Activated CD4-positive, alpha-beta T cell treated with anti-CD3 and anti-CD28 coated beads, Interleukin-2, amount 50 U/mL, for 16 hours (primary cell): ENCODE results near the gene ITGBL1.

Source experiments
- DNase-seq: peaks from one replicate; pipeline ENCODE4 v3.0.0-alpha.2; 2020

ITGBL1 gene

DNA sequence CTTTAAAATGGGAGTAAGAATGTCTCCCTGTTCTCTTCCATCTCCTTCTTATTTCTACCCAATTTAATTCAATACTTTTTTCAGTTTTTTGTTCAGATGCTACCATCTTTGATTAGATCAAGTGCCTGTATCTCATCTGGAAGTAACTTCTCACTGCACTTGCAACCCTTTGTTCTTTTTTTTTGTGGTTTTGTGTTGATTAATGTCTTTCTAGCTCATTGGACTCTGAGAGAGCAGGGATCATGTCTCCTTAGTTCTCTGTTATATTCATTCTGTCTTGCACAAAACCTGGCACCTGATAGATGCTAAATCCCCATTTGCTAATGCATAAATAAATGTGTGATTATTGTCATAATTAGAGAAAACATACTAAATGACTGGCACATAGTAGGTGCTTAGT, 834 bp upstream of the ITGBL1 start:
- no peak for DNase-seq

DNA sequence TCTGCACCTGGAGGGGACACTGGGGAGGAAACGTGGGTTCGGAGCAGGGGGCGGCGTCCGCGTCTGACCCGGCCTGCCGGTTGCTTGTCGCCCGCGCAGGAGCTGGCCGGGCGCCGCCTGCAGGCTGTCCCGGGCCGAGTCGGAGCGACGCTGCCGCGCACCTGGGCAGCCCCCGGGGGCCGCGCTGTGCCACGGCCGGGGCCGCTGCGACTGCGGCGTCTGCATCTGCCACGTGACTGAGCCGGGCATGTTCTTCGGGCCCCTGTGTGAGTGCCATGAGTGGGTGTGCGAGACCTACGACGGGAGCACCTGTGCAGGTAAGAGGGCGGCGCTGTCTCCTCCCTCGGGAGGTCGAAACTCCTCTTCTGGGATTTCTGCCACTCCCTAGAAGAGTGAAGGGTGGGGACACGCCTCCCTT, 1.3 kb downstream of the ITGBL1 start:
- DNase-seq, result no peak

DNA sequence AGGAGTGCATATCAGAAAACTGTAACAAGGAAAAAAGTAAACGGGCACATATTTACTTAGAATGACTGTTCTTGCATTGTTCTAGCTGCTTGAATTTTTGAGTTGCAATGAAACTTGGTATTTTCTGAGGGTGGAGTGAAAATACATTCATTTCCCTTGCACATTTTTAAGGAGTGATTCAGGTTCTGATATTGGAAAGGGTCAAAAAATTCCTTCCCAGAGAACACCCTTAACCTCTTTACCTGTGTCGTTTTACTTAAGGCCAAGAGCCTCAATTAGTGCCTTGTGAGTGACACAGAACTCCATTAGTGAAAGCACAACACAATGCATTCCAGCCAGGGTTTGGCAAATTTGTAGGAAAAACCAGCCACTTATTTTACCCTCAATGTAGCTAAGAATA, 2.3 kb downstream of the ITGBL1 start:
- no peak for DNase-seq

DNA sequence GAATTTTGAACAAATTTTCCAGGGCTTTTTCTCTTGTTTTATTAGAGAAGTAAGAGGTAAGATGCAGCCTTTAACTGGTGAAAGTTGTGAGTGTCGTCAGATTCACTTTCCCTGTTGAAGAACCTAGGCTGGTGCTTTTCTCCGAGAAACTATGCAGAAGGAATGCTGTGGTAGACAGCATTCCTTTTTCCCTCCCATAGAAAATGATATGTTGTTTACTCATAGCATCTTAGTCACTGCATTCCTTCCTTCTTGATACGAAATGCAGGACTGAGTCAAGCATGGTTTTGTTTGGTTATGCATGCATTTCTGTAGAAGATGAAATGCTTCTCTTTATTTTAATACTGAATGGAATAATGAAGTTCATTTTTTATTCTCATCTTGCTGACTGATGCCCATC, 3.4 kb downstream of the ITGBL1 start:
- DNase-seq, result no peak

DNA sequence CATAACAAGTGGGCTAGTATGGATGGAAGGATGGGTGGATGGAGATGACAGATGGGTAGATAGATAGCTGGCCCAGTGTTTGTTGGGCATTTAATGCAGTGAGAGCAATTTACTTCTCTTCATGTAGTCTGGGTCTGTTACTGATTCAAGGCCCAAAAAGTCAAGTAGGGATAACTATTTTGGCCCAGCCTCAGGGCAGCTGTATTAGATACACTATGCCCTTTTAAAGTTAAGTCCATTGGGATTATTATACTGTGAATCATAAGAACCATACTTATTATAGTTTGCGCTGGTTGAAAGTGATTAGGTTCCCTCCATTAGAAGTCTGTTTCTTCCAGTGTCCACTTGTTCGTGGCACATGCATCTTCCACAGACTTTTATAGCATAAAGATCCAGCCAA, 4.7 kb downstream of the ITGBL1 start:
- DNase-seq, result no peak

DNA sequence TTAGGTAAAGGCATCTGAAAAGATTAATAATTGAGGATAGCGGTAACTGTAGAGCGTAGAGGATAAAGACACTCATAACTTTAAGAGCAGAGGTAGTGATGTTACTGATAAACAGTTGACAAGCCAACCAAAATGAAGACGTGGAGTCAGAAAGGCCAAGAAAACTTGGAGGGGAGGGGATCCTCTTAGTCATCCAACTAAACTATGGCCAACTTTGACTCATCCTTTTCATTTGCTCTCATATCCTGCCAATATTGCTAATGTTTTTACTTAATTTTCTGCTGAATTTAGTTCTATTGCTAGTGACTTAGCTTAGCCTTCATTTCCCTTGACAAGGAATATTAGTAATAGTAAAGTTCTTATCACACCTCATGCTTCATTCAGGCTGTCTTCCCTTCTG, 13.4 kb downstream of the ITGBL1 start:
- DNase-seq, result peak; percentile 1

DNA sequence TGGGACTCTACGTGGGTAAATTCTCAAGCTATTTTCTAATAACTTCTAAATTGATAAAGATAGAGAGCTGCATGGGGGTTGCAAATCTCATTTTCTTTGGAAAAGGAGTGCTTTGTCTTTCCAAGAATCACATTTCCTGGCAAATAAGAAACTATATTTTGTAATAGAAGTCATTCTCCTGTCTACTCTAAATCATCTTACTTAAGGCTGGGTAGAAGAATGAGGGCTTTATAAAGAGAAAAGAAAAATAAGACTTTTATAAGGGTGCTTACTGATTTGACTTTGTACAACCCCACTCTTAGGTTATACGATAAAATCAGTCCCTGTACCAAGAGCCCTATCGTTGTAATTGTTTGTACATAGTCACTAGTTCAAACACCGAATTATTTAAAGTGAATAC, 14.9 kb downstream of the ITGBL1 start:
- no peak for DNase-seq

DNA sequence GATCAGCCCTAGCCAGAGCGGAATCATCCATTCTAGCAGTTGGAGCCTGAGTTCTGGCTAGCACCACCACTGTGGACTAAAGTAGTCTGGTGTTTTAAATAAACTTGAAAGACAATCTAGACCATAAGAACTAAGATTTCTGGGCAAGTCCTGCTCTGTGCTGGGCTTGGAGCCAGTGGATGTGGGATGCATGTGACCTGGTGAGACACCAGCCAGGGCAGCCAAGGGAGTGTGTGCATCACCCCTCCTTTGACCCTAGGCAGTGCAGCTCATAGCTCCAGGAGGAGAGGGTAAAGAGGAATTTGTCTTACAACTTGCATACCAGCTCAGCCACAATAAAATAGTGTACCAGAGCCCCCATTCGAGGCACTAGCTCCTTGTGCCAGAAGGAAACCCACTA, 21.0 kb downstream of the ITGBL1 start:
- DNase-seq, result no peak

DNA sequence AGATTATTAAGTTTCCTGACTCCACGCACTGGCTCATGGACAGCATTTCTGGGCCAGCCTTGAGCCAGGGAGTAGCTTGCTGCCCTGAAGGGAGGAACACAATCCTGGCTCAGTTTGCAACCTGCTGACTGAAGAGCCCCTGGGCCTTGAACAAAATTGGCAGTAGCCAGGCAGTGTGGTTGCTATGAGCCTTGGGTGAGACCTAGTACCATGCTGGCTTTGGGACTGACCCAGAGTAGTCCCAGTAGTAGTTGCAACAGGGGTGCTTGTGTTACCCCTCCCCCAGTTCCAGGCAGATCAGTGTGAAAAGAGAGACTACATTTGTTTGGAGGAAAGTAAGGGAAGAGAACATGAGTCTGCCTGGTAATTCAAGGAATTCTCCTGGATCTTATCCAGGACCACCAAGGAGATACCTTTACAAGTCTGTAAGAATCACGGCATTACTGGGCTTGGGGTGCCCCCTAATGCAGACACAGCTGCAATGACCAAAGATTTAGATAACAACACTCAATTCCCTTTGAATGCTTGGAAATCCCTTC, 22.0 kb downstream of the ITGBL1 start:
- DNase-seq, result no peak

DNA sequence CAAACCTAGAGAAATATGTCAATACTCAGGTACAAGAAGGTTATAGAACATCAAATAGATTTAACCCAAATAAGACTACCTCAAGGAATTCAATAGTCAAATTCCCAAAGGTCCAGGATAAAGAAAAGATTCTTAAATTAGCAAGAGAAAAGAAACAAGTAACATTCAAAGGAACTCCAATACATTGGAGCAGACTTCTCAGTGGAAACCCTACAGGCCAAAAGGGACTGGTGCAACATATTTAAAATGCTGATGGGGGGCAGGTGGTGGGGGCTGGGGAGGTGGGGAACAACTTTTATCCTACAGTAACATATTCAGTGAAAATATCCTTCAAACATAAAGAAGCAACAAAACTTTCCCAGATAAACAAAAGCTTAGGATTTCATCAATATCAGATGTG, 23.1 kb downstream of the ITGBL1 start:
- DNase-seq, result no peak

DNA sequence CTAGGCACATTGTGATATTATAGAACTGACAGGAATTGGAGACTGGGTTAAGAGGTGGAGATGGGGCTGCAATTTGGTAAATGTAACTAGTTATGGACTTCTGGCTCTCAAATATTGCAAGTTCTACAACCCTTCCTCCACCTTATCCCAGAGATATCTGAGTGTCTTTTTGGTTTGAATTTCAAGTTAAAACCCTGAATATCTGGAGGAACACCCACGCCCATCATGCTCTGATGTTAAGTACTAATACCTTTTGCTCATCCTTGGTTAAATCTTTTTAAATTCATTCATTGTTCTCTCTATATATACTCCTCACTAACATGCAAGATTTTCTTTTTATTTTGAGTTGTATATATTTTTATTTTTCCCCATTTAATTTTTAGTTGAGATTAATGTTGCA, 28.9 kb downstream of the ITGBL1 start:
- no peak for DNase-seq

DNA sequence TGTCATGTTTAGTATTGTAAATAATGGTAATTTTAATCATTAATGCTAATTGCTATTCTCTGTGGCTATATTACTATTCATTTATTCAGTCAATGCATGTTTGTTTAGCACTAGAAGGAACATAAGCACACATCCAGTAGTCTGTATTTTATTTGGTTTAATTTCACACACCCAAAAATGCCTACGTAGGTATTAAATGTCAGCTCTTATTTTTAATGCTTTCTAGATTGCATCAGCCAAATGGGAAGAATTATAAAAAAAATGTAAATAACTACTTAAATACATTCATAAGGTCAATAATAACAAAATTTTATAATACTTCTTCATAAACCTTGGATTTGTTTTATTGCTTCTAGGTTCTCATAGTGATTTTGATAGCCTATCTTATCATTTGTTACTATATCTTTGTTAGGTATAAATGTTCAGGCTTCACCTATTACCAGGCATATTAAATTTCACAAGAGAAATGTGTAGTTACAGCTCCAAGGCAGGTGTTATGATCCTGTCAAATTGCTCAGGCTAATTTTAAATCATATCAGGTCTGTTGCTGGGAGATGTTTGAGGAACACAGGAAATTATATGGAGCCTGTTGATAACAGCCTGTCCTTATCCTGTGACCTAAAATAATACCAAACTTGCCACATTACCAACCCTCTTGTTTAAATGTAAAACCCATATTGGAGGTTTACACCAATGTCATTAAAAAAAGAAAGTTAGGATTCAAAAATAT, 34.4 kb downstream of the ITGBL1 start:
- no peak for DNase-seq

DNA sequence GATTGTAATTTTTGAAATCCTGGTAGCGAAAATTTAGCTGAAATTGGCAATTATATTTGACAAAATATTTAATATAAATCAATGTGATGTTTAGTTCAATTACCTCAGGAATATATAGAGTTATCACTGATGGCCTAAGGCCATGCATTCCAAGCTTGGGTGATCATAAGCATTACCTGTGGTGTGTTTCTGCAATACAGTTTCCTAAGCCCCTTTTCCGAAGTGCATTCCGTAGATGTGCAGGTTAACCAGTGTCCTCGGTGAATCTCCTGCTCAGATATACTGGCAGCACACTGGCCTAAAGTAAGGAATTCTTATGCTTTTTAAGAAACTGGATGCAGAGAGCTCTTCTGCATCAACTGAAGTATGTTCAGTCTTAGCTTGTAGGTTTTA, 35.0 kb downstream of the ITGBL1 start:
- DNase-seq, result no peak

DNA sequence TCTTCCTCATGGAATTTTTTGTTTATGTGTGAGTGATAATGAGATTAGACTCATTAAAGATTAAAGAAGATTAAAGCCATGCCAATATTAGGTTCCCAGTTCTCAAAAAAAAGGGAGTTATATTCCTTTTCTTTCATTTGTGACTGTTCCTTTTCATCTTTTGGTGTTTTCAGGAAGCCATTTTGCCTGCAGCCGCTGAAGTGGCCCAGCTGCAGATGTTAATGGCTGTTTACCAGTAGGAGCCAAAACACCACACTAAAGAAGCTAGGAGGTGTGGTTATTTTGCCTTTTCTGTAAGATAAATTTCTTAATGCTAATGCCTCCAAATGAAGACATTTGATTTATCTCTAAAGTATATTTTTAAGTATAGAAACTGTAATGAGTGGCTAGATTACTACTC, 36.3 kb downstream of the ITGBL1 start:
- no peak for DNase-seq

DNA sequence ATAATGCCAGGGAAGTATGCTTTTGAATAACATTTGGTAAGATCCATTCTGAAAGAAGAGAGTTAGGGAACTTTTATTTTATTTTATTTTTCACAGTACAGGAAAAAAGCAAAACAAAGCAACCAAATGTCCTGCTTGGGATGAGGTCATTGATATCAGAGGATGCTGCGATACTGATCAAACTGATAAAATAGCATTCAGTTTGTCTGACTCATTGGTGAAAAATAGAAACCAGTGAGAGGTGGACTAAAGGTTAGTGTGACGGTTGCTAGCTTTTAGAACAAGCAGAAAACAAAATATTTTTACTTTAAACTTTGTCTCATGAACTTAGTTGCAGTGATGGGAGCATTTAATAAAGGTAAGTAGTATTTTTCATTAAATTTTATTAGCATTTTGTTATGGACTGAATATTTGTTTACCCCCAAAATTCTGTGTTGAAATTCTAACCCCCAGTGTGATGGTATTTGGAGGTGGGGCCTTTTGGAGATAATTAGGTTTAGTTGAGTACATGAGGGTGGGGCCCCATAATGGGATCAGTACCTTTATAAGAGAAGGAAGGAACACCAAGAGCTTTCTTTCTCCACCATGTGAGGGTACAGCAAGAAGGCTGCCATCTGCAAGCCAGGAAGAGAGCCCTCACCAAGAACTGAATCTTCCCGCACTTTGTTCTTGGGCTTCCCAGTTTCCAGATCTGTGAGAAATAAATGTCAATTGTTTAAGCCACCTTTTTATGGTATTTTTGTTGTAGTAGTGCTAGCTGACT, 37.3 kb downstream of the ITGBL1 start:
- DNase-seq, result no peak

DNA sequence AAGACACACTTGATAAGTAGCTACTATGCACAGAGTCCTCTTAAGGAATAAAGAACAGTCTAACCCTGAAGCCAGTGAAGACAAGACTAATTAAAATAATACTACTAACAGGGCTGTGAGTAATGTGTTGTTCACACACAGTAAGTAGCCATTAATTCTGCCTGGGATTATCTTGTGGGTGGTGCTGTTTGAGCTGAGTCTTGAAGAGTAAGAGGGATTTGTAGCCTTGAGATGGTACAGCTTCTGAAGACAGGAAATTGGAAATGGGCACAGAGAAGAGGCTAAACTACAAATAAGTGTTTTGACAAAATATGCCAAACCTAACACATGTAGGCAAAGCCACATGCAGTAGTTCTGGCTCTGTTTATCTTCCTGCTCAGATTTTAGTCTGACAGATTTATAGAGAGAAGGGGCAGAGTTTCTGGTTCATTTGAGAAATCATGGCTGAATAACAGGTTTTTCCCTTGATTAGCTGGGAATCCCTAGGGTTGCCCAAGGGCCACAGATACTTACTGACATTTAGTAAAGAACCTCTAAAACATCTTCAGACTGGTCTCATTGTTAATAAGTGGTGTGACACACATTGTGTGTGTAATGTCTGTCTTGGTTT, 38.0 kb downstream of the ITGBL1 start:
- no peak for DNase-seq

DNA sequence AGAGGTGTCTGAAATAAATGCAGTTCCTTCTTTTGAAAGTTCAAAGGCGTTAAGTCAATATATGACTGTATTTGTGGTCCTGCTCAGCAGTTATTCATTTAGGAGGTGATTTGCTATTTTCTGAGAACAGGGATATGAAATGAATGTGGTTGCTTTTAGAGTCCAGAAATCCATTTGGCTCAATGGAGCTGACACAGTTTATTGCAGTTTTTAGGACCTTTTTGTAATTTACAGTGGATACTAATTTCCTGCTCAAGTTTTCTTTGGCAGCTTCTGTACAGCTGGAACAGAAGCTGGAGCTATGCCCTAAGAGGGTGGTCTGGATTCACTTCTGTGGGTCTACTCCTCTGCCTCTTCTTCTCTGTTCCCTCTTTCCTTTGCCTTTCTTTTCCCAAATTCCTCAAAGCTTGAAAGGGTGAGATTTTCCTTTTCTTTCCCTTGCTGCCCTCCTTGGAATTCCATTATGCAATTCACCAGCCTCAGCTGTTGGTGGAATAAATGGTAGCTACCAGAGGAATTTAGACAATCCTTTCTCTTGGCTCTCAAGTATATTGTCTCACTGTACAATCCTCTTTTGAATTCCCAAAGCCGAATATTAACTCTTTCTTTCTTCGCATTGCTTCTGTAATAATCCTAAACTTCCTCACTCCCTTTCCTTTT, 39.9 kb downstream of the ITGBL1 start:
- no peak for DNase-seq

DNA sequence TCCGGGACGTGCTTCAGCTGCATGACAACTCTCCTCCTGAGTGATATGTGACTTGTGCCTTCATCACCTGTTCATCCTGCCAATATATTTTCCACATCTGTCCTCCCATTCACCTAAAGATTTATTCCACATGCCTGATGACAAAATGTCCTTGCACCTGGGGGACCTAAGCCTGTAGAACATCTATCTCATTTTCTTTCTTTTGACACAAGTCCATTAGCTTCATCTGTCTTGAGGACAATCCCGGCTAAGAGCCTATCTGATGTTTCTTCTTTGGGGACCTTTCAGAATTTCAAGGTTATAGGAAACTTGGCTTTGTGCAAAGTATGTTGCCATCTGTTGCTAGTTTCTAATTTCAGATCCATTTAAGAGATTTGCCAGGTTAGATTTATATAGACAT, 41.1 kb downstream of the ITGBL1 start:
- no peak for DNase-seq

DNA sequence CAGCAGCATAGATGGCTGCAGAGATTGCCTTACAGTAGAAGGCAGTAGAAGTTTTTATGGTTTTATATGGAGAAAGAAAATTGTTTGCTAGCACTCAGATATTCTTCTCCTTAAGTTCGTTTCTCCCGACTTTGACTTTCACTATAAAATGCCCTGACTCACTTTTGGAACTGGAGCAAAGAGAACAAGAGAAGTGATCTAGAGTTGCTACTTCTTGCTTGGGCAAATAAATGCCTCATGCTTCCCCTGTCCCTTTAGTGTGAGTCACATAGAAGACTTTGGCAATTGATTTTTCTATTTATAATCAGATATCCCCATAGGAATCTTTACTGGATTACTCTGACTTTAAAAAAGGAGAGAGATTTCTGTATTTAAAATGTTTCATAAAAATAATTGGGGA, 46.9 kb downstream of the ITGBL1 start:
- no peak for DNase-seq

DNA sequence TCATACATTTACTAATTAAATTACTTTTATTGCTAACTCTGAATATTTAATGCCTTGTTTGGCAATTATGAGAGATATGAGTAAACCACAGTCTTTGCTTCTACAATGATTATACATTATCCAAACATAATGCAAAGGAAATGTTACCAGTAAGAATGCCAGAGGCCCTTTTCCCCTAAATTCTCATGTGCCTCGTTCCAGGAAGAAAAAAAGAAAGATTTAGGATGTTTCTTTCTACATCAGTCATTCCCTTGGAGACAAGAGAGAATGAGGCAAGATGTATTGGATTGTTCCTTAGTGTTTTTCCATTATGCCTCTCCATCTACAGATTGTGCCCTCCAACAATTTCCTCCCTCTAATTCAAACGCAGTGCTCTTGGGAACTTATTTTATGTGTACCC, 50.1 kb downstream of the ITGBL1 start:
- DNase-seq, result no peak

DNA sequence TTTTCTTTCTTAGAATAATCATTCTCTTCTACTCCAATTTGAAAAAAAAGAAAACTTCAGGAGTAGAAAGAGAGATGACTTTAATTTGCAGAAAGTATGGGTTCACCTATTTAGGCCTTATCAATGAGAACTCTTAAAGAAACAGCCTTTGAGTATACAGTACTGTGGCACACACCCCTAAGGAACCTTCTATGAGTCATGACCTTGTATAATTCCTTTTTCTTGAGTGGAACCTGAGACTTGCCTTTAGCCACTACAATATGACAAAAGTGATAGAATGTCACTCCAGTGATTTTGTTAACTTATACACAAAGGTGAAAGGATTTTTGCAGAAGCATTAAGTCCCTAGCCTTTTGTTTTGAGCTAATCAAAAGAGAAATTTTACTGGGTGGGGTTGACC, 58.7 kb downstream of the ITGBL1 start:
- no peak for DNase-seq

DNA sequence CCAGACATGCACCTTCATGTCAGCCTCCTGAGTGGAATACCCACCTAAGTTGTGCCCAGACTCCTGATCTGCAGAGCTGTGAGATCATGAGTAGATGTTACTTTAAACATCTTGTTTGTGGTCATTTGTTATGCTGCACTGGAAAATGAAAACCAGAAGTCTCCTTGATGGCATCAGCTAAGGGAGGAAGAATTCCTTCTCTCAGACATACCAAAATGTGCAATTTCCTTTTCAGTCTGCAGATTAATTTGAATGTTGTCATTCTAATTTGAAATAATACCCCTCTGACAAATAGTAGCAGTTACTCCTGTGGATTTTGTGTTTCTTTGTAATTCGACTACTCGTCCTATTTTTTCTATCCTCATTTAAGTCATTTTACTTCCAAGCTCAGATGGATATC, 59.3 kb downstream of the ITGBL1 start:
- DNase-seq, result no peak

DNA sequence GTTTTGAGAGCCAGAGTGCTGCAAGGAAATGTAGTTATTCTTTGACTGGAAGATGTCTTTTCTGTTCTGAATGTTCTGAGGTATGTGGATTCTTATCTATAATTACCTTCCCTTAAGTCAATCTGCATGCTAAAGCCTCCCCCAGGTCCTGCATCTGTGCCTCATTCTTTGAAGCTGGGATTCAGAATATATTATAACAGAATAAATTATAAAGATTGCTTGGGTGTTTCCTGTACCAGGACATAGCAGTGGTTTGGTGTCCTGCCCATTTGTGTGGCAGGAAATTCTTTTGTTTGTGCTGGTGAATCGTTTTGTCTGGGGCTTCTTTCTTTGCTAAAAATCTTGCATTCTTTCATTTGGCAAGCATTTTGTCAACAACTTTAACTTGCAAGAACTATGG, 60.2 kb downstream of the ITGBL1 start:
- DNase-seq, result no peak

DNA sequence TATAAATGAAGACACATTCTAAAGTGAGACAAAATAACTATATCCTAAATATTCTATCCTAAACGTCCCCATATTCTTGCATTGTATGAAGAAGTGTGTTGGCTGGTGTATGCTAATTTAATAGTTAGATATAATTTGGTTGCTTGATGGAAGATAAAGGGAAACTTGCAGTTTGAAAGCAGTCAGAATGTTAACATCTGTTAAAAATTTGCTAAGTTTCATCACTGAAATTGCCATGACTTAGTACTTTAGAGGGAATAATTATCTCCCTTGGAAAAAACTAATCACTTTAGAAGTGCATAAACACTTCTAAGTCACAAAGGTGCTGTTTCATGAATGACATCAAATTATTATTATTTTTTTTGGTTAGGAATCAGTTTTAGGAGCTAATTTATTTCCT, 61.6 kb downstream of the ITGBL1 start:
- no peak for DNase-seq
